Testis (tissue), 2 donors: ENCODE measurements around the gene SNTN.

Source experiments
- POLR2A ChIP-seq: fragments of 450-650 bp; IDR thresholded peaks from one replicate; pipeline ENCODE4 v1.6.1; 2017; ENCODE audit warnings: antibody characterized with exemption, mild to moderate bottlenecking, moderate library complexity
- TF ChIP-seq, protein P1 (sequence below), 3 experiments: fragments of 450-650 bp in 2 of 3; fragments of 200-600 bp in 1 of 3; sonication (generic) in 1 of 3; IDR thresholded peaks; one replicate each; pipeline ENCODE4 v1.5.1; 2016 to 2019; ENCODE audit warnings: antibody characterized with exemption in 3 of 3, mild to moderate bottlenecking in 2 of 3, moderate library complexity in 1 of 3

DNA sequence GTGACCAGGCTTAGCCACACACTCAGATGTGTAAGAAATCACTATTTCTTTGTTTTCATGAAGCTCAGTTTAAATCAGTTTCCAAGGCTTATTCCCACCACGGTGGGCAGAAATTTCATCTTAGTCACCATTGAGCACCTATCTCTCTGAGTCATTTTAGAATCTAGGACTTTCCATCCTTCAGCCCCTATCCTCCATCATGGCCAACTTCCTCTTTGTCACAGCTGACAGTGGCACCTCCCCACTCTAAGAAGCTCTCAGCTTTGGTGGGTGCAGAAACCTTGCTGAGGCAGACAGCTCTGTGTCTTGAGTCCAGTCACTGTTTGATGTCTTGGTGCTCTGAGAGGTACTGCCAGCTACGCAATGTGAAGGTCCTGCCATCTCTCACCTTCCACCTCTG lies 32.9 kb downstream of the SNTN start:
- no peak for TF ChIP-seq POLR2A
- TF ChIP-seq, protein P1, sequence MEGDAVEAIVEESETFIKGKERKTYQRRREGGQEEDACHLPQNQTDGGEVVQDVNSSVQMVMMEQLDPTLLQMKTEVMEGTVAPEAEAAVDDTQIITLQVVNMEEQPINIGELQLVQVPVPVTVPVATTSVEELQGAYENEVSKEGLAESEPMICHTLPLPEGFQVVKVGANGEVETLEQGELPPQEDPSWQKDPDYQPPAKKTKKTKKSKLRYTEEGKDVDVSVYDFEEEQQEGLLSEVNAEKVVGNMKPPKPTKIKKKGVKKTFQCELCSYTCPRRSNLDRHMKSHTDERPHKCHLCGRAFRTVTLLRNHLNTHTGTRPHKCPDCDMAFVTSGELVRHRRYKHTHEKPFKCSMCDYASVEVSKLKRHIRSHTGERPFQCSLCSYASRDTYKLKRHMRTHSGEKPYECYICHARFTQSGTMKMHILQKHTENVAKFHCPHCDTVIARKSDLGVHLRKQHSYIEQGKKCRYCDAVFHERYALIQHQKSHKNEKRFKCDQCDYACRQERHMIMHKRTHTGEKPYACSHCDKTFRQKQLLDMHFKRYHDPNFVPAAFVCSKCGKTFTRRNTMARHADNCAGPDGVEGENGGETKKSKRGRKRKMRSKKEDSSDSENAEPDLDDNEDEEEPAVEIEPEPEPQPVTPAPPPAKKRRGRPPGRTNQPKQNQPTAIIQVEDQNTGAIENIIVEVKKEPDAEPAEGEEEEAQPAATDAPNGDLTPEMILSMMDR (IDR thresholded peaks at IDR 0.05), result no peak
